Measurements from ENCODE around the gene EBF3.

GRCh38 chr10:129848696-129849451 lies 115.2 kb downstream of the EBF3 start:
- TF ChIP-seq POLR2A (IDR thresholded peaks at IDR 0.05; ENCODE audit: low read depth, low read length), result no peak
- no peak for TF ChIP-seq POLR2AphosphoS5 (IDR thresholded peaks at IDR 0.05; ENCODE audit: low read depth, low read length)

All from GM12892 (cell line).